GM23338 (cell line): ENCODE data around the gene GPAM. TPM values are rescaled to one million over a fixed set of nuclear protein-coding genes. Genes with fewer than 3 reads are reported as not detected.

Source experiments
- ATAC-seq: fragments of 200-7000 bp; cut with Tn5 transposase; 3 replicates; pipeline ENCODE4 v1.9.1; 2020
- DNase-seq: peaks from one replicate; pipeline ENCODE4 v3.0.0-alpha.2; 2015; ENCODE audit warnings: low spot score
- H2AFZ ChIP-seq: fragments of 200-600 bp; sonication (generic); 2 replicates; pipeline ENCODE4 v1.8.0; 2016; ENCODE audit warnings: antibody characterized with exemption, mild to moderate bottlenecking, moderate library complexity
- H3F3A ChIP-seq: fragments of 200-600 bp; sonication (generic); replicated peaks from 2 replicates; pipeline ENCODE4 v1.8.0; 2017; ENCODE audit warnings: antibody characterized with exemption, mixed run types, low read depth
- H3K27ac ChIP-seq: fragments of 200-600 bp; sonication (generic); 2 replicates; pipeline ENCODE4 v1.6.1; 2016; ENCODE audit warnings: low read depth
- H3K27me3 ChIP-seq: fragments of 200-600 bp; sonication (generic); 2 replicates; pipeline ENCODE4 v1.8.0; 2016; ENCODE audit warnings: mild to moderate bottlenecking, mixed run types, moderate library complexity; ENCODE audit not compliant: insufficient read depth
- H3K36me3 ChIP-seq: fragments of 200-600 bp; sonication (generic); 2 replicates; pipeline ENCODE4 v1.8.0; 2016; ENCODE audit warnings: mild to moderate bottlenecking; ENCODE audit not compliant: insufficient read depth
- H3K4me1 ChIP-seq: fragments of 200-600 bp; sonication (generic); 2 replicates; pipeline ENCODE4 v1.8.0; 2016; ENCODE audit warnings: mild to moderate bottlenecking, moderate library complexity; ENCODE audit not compliant: insufficient read depth
- H3K4me2 ChIP-seq: fragments of 200-600 bp; sonication (generic); 2 replicates; pipeline ENCODE4 v1.7.1; 2017; ENCODE audit warnings: mixed run types
- H3K4me3 ChIP-seq: fragments of 200-600 bp; sonication (generic); 2 replicates; pipeline ENCODE4 v1.6.1; 2016; ENCODE audit warnings: mixed run types
- H3K79me2 ChIP-seq: fragments of 200-600 bp; sonication (generic); replicated peaks from 2 replicates; pipeline ENCODE4 v1.8.0; 2017; ENCODE audit warnings: mild to moderate bottlenecking; ENCODE audit not compliant: insufficient read depth
- H3K9me2 ChIP-seq: fragments of 200-600 bp; sonication (generic); 2 replicates; pipeline ENCODE4 v1.8.0; 2017; ENCODE audit not compliant: insufficient read depth
- H4K20me1 ChIP-seq: fragments of 200-600 bp; sonication (generic); replicated peaks from 2 replicates; pipeline ENCODE4 v1.8.0; 2017; ENCODE audit warnings: mild to moderate bottlenecking; ENCODE audit not compliant: insufficient read depth
- H3K27ac Mint-ChIP-seq: 2 replicates; pipeline ENCODE4 v1.8.0; 2020; ENCODE audit warnings: inconsistent platforms, mild to moderate bottlenecking, moderate library complexity, mixed read lengths
- H3K27me3 Mint-ChIP-seq: 3 replicates; pipeline ENCODE4 v1.8.0; 2022; ENCODE audit warnings: low read depth, mild to moderate bottlenecking, moderate library complexity, mixed read lengths, inconsistent platforms; ENCODE audit not compliant: insufficient read depth, poor library complexity
- H3K36me3 Mint-ChIP-seq: 3 replicates; pipeline ENCODE4 v1.8.0; 2021; ENCODE audit warnings: low read depth, mild to moderate bottlenecking, inconsistent platforms, moderate library complexity, mixed read lengths
- H3K4me1 Mint-ChIP-seq: 3 replicates; pipeline ENCODE4 v1.8.0; 2020; ENCODE audit warnings: mild to moderate bottlenecking, inconsistent platforms, mixed read lengths
- H3K4me3 Mint-ChIP-seq: 3 replicates; pipeline ENCODE4 v1.8.0; 2021; ENCODE audit warnings: moderate library complexity, mild to moderate bottlenecking, inconsistent platforms, mixed read lengths
- H3K9me3 Mint-ChIP-seq: 3 replicates; pipeline ENCODE4 v1.8.0; 2020; ENCODE audit warnings: moderate library complexity, mild to moderate bottlenecking, inconsistent platforms, mixed read lengths
- EZH2 ChIP-seq: fragments of 200-600 bp; sonication (generic); IDR thresholded peaks from one replicate; pipeline ENCODE4 v1.8.0; 2017; ENCODE audit warnings: antibody characterized with exemption, mild to moderate bottlenecking, low read depth; ENCODE audit not compliant: unreplicated experiment
- NANOG ChIP-seq: IDR thresholded peaks from 2 replicates; pipeline ENCODE4 v1.6.1; 2016; ENCODE audit warnings: antibody characterized with exemption, borderline replicate concordance
- POLR2AphosphoS5 ChIP-seq: IDR thresholded peaks from 2 replicates; pipeline ENCODE4 v1.6.1; 2016; ENCODE audit warnings: antibody characterized with exemption, low read depth
- STAT1 ChIP-seq: IDR thresholded peaks from one replicate; pipeline ENCODE4 v1.6.1; 2016; ENCODE audit warnings: antibody characterized with exemption; ENCODE audit not compliant: unreplicated experiment
- ZNF114 ChIP-seq: fragments of 250-450 bp; sonication (Bioruptor Pico); IDR thresholded peaks from 2 replicates; pipeline ENCODE4 v1.5.0; 2020; ENCODE audit warnings: mild to moderate bottlenecking, moderate library complexity
- ZNF331 ChIP-seq: fragments of 250-450 bp; sonication (Bioruptor Pico); IDR thresholded peaks from 2 replicates; pipeline ENCODE4 v1.5.0; 2020; ENCODE audit warnings: low read depth, mild to moderate bottlenecking, moderate library complexity
- polyA plus RNA-seq: library from polyadenylated mRNA; unstranded; fragments of >200 nt; fragmentation: Nextera tagmentation; extraction: Ambion mirVana; gene quantifications from 2 replicates; pipeline ENCODE4 v1.2.1, GENCODE V29; 2016
- total RNA-seq: library from RNA; depleted of rRNA; stranded (reverse); fragments of >200 nt; shearing (Covaris generic); gene quantifications from 2 replicates; pipeline ENCODE4 v1.2.3, GENCODE V29; 2014
- TF ChIP-seq, protein P1 (sequence below): IDR thresholded peaks from 2 replicates; pipeline ENCODE4 v1.6.1; 2016; ENCODE audit warnings: antibody characterized with exemption
- TF ChIP-seq, protein P2 (sequence below), 2 experiments: fragments of 200-600 bp in 1 of 2; sonication (generic) in 1 of 2; conservative IDR thresholded peaks; 2 replicates each; pipeline versions ENCODE4 v1.5.1 to v1.6.1; 2016 to 2017; ENCODE audit warnings: antibody characterized with exemption in 2 of 2, low read depth in 2 of 2, mild to moderate bottlenecking in 2 of 2, moderate library complexity in 1 of 2
- TF ChIP-seq, protein P3 (sequence below): IDR thresholded peaks from one replicate; pipeline ENCODE4 v1.6.1; 2018; ENCODE audit warnings: antibody characterized with exemption; ENCODE audit not compliant: unreplicated experiment
- TF ChIP-seq, protein P4 (sequence below): fragments of 250-450 bp; sonication (Bioruptor Pico); IDR thresholded peaks from 2 replicates; pipeline ENCODE4 v1.5.0; 2020; ENCODE audit warnings: mild to moderate bottlenecking, moderate library complexity

GPAM gene
- total and polyA plus RNA-seq, 2 experiments from 2014 or later = 5.5 to 16.6 TPM

DNA sequence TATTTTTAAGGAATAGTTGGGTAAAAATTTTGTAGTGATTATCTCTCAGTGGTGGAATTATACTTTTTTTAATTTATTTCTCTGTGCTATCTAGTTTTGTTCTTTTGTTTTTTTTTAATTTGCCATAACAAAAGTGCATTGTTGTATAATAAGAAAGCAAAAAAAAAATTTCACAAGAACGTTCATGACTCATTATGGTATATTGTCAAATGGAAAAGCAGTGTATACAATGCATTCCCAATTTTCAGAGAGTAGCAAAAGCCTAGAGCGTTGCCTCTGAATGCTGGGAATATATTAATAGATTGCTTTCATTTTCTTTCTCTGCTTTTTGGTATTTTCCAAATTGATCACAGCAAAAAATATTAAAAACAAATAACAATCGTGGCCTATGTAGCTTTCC, 46.3 kb upstream of the GPAM start:
- Mint-ChIP-seq H3K4me3 (no peak overlapping the region), H3K4me1 (peaks cover 15% of the 10 kb centered on the region), H3K36me3 (peaks cover 4% of the 10 kb centered on the region; the same call in 1 of the 3 replicates), H3K9me3 (peaks cover 16% of the 10 kb centered on the region; the same call in 1 of the 3 replicates), H3K27me3 (peaks cover 3% of the 10 kb centered on the region), H3K27ac (no peak overlapping the region)
- H3K27ac ChIP-seq = no peak overlapping the region
- H4K20me1 ChIP-seq = no peaks in the 10 kb centered on the region; the same call in 1 of the 2 replicates
- H3K9me2 ChIP-seq = peaks cover 7% of the 10 kb centered on the region; the same call in 1 of the 2 replicates
- ATAC-seq (no peak), DNase-seq (no peak)
- no peaks in the 10 kb centered on the region for H3K36me3 ChIP-seq
- H3K27me3 ChIP-seq = no peaks in the 10 kb centered on the region
- no peak overlapping the region for H3K4me3 ChIP-seq
- no peak overlapping the region for H2AFZ ChIP-seq
- no peaks in the 10 kb centered on the region for H3K79me2 ChIP-seq
- TF ChIP-seq, protein P1, sequence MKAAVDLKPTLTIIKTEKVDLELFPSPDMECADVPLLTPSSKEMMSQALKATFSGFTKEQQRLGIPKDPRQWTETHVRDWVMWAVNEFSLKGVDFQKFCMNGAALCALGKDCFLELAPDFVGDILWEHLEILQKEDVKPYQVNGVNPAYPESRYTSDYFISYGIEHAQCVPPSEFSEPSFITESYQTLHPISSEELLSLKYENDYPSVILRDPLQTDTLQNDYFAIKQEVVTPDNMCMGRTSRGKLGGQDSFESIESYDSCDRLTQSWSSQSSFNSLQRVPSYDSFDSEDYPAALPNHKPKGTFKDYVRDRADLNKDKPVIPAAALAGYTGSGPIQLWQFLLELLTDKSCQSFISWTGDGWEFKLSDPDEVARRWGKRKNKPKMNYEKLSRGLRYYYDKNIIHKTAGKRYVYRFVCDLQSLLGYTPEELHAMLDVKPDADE = no peak
- TF ChIP-seq NANOG = no peak
- TF ChIP-seq, protein P2, sequence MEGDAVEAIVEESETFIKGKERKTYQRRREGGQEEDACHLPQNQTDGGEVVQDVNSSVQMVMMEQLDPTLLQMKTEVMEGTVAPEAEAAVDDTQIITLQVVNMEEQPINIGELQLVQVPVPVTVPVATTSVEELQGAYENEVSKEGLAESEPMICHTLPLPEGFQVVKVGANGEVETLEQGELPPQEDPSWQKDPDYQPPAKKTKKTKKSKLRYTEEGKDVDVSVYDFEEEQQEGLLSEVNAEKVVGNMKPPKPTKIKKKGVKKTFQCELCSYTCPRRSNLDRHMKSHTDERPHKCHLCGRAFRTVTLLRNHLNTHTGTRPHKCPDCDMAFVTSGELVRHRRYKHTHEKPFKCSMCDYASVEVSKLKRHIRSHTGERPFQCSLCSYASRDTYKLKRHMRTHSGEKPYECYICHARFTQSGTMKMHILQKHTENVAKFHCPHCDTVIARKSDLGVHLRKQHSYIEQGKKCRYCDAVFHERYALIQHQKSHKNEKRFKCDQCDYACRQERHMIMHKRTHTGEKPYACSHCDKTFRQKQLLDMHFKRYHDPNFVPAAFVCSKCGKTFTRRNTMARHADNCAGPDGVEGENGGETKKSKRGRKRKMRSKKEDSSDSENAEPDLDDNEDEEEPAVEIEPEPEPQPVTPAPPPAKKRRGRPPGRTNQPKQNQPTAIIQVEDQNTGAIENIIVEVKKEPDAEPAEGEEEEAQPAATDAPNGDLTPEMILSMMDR (conservative IDR thresholded peaks at IDR 0.05; ENCODE audit: low read depth in 2 of 2) = no peak
- TF ChIP-seq, protein P3, sequence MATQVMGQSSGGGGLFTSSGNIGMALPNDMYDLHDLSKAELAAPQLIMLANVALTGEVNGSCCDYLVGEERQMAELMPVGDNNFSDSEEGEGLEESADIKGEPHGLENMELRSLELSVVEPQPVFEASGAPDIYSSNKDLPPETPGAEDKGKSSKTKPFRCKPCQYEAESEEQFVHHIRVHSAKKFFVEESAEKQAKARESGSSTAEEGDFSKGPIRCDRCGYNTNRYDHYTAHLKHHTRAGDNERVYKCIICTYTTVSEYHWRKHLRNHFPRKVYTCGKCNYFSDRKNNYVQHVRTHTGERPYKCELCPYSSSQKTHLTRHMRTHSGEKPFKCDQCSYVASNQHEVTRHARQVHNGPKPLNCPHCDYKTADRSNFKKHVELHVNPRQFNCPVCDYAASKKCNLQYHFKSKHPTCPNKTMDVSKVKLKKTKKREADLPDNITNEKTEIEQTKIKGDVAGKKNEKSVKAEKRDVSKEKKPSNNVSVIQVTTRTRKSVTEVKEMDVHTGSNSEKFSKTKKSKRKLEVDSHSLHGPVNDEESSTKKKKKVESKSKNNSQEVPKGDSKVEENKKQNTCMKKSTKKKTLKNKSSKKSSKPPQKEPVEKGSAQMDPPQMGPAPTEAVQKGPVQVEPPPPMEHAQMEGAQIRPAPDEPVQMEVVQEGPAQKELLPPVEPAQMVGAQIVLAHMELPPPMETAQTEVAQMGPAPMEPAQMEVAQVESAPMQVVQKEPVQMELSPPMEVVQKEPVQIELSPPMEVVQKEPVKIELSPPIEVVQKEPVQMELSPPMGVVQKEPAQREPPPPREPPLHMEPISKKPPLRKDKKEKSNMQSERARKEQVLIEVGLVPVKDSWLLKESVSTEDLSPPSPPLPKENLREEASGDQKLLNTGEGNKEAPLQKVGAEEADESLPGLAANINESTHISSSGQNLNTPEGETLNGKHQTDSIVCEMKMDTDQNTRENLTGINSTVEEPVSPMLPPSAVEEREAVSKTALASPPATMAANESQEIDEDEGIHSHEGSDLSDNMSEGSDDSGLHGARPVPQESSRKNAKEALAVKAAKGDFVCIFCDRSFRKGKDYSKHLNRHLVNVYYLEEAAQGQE = no peak
- no peak for TF ChIP-seq ZNF331 (CRISPR knock-in tag)
- TF ChIP-seq, protein P4, sequence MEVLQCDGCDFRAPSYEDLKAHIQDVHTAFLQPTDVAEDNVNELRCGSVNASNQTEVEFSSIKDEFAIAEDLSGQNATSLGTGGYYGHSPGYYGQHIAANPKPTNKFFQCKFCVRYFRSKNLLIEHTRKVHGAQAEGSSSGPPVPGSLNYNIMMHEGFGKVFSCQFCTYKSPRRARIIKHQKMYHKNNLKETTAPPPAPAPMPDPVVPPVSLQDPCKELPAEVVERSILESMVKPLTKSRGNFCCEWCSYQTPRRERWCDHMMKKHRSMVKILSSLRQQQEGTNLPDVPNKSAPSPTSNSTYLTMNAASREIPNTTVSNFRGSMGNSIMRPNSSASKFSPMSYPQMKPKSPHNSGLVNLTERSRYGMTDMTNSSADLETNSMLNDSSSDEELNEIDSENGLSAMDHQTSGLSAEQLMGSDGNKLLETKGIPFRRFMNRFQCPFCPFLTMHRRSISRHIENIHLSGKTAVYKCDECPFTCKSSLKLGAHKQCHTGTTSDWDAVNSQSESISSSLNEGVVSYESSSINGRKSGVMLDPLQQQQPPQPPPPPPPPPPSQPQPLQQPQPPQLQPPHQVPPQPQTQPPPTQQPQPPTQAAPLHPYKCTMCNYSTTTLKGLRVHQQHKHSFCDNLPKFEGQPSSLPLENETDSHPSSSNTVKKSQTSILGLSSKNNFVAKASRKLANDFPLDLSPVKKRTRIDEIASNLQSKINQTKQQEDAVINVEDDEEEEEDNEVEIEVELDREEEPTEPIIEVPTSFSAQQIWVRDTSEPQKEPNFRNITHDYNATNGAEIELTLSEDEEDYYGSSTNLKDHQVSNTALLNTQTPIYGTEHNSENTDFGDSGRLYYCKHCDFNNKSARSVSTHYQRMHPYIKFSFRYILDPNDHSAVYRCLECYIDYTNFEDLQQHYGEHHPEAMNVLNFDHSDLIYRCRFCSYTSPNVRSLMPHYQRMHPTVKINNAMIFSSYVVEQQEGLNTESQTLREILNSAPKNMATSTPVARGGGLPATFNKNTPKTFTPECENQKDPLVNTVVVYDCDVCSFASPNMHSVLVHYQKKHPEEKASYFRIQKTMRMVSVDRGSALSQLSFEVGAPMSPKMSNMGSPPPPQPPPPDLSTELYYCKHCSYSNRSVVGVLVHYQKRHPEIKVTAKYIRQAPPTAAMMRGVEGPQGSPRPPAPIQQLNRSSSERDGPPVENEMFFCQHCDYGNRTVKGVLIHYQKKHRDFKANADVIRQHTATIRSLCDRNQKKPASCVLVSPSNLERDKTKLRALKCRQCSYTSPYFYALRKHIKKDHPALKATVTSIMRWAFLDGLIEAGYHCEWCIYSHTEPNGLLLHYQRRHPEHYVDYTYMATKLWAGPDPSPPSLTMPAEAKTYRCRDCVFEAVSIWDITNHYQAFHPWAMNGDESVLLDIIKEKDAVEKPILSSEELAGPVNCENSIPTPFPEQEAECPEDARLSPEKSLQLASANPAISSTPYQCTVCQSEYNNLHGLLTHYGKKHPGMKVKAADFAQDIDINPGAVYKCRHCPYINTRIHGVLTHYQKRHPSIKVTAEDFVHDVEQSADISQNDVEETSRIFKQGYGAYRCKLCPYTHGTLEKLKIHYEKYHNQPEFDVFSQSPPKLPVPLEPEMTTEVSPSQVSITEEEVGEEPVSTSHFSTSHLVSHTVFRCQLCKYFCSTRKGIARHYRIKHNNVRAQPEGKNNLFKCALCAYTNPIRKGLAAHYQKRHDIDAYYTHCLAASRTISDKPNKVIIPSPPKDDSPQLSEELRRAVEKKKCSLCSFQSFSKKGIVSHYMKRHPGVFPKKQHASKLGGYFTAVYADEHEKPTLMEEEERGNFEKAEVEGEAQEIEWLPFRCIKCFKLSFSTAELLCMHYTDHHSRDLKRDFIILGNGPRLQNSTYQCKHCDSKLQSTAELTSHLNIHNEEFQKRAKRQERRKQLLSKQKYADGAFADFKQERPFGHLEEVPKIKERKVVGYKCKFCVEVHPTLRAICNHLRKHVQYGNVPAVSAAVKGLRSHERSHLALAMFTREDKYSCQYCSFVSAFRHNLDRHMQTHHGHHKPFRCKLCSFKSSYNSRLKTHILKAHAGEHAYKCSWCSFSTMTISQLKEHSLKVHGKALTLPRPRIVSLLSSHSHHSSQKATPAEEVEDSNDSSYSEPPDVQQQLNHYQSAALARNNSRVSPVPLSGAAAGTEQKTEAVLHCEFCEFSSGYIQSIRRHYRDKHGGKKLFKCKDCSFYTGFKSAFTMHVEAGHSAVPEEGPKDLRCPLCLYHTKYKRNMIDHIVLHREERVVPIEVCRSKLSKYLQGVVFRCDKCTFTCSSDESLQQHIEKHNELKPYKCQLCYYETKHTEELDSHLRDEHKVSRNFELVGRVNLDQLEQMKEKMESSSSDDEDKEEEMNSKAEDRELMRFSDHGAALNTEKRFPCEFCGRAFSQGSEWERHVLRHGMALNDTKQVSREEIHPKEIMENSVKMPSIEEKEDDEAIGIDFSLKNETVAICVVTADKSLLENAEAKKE = no peak
- no peak for TF ChIP-seq STAT1
- TF ChIP-seq ZNF114 = no peak
- TF ChIP-seq EZH2 = no peak
- no peak for TF ChIP-seq POLR2AphosphoS5
- H3K4me1 ChIP-seq = no peaks in the 10 kb centered on the region
- no peaks in the 10 kb centered on the region for H3F3A ChIP-seq
- H3K4me2 ChIP-seq = no peak overlapping the region
